Nephron (organoid): Measurements from ENCODE around the gene ADAMTSL5.
"Not testable (repeated sequence)": the region's sequence is repeated elsewhere in the genome, so short reads cannot be mapped to it uniquely, and the experiment has no call there.

Experiments
- H3K27ac Mint-ChIP-seq, 3 experiments: 2 replicates each; pipeline ENCODE4 v1.8.0; 2020; ENCODE audit warnings: mixed read lengths in 3 of 3, mild to moderate bottlenecking in 2 of 3, moderate library complexity in 1 of 3
- H3K27me3 Mint-ChIP-seq: 2 replicates; pipeline ENCODE4 v1.8.0; 2021; ENCODE audit warnings: low read depth, mild to moderate bottlenecking, moderate library complexity, mixed read lengths
- H3K36me3 Mint-ChIP-seq: 2 replicates; pipeline ENCODE4 v1.8.0; 2020; ENCODE audit warnings: low read depth, mixed read lengths
- H3K4me1 Mint-ChIP-seq: 2 replicates; pipeline ENCODE4 v1.8.0; 2020; ENCODE audit warnings: mixed read lengths
- H3K4me3 Mint-ChIP-seq, 3 experiments: 2 replicates each; pipeline ENCODE4 v1.8.0; 2020; ENCODE audit warnings: mild to moderate bottlenecking in 3 of 3, mixed read lengths in 3 of 3, moderate library complexity in 2 of 3
- H3K9me3 Mint-ChIP-seq: 2 replicates; pipeline ENCODE4 v1.8.0; 2020; ENCODE audit warnings: mixed read lengths
- TF ChIP-seq, protein P1 (sequence below), 3 experiments: fragments of 200-600 bp; sonication (generic); IDR thresholded peaks; one replicate each; pipeline ENCODE4 v1.5.0; 2021; ENCODE audit warnings: antibody characterized with exemption in 3 of 3; ENCODE audit not compliant: unreplicated experiment in 3 of 3

The ADAMTSL5 gene

DNA sequence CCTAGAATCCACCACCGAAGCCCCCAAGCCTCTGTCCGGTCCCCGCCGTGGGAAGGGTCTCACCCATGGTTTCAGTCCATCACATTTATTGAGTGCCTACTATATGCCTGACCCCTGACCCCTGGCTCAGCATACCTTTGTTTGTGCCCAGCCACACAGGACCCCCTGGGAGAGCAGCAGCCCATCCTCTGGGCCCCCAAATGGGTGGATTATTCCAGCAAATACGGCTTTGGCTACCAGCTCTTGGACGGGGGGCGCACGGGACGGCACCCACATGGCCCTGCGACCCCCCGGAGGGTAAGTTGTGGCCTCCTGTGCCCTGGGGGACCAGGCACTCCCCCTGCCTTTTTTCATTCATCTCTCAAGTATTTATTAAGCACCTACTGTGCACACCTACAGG is 18.8 kb upstream of the ADAMTSL5 start:
- H3K27ac Mint-ChIP-seq: no peak overlapping the region
- no peaks in the 10 kb centered on the region for H3K36me3 Mint-ChIP-seq
- H3K27me3 Mint-ChIP-seq: peaks cover 32% of the 10 kb centered on the region
- no peaks in the 10 kb centered on the region for H3K9me3 Mint-ChIP-seq
- H3K4me1 Mint-ChIP-seq: no peaks in the 10 kb centered on the region
- TF ChIP-seq, protein P1, sequence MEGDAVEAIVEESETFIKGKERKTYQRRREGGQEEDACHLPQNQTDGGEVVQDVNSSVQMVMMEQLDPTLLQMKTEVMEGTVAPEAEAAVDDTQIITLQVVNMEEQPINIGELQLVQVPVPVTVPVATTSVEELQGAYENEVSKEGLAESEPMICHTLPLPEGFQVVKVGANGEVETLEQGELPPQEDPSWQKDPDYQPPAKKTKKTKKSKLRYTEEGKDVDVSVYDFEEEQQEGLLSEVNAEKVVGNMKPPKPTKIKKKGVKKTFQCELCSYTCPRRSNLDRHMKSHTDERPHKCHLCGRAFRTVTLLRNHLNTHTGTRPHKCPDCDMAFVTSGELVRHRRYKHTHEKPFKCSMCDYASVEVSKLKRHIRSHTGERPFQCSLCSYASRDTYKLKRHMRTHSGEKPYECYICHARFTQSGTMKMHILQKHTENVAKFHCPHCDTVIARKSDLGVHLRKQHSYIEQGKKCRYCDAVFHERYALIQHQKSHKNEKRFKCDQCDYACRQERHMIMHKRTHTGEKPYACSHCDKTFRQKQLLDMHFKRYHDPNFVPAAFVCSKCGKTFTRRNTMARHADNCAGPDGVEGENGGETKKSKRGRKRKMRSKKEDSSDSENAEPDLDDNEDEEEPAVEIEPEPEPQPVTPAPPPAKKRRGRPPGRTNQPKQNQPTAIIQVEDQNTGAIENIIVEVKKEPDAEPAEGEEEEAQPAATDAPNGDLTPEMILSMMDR (IDR thresholded peaks at IDR 0.05; ENCODE audit: unreplicated experiment in 3 of 3): no peak
- no peak overlapping the region for H3K4me3 Mint-ChIP-seq

DNA sequence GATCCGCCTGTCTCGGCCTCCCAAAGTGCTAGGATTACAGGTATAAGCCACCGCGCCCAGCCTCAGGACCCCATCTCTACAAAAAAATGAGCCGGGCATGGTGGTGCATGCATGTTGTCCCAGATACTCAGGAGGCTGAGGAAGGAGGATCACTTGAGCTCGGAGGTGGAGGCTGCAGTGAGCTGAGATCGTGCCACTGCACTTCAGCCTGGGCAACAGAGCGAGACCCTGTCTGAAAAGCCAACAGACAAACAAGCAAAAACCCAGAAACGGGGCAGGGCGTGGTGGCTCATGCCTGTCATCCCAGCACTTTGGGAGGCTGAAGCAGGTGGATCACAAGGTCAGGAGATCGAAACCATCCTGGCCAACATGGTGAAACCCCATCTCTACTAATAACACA is 18.0 kb upstream of the ADAMTSL5 start:
- peaks cover 39% of the 10 kb centered on the region for H3K27me3 Mint-ChIP-seq
- not testable (repeated sequence) for H3K9me3 Mint-ChIP-seq, H3K4me3 Mint-ChIP-seq, H3K36me3 Mint-ChIP-seq, H3K4me1 Mint-ChIP-seq, H3K27ac Mint-ChIP-seq

DNA sequence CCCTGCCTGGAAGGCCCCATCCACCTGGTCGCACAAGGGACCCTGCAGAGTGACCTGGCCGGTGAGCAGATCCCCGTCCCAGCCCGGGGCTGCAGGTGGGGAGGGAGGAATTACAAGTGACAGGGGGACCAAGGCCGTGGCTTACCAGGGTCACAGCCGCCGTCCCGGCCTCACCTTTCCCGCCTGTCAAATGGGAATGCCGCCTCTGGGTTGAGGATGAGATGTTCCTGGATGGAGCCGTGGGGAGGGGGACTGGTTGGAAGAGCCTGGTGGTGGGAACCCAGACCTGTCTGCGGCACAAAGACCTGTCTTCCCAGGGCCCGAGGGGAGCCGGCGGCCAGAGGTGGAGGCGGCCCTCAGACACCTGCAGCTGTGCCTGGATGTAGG is 16.6 kb upstream of the ADAMTSL5 start:
- Mint-ChIP-seq H3K27ac (no peak overlapping the region), H3K27me3 (peaks cover 48% of the 10 kb centered on the region), H3K4me3 (no peak overlapping the region), H3K36me3 (no peaks in the 10 kb centered on the region), H3K9me3 (no peaks in the 10 kb centered on the region), H3K4me1 (peaks cover 6% of the 10 kb centered on the region)
- TF ChIP-seq, protein P1 (IDR thresholded peaks at IDR 0.05; ENCODE audit: unreplicated experiment in 3 of 3): no peak

DNA sequence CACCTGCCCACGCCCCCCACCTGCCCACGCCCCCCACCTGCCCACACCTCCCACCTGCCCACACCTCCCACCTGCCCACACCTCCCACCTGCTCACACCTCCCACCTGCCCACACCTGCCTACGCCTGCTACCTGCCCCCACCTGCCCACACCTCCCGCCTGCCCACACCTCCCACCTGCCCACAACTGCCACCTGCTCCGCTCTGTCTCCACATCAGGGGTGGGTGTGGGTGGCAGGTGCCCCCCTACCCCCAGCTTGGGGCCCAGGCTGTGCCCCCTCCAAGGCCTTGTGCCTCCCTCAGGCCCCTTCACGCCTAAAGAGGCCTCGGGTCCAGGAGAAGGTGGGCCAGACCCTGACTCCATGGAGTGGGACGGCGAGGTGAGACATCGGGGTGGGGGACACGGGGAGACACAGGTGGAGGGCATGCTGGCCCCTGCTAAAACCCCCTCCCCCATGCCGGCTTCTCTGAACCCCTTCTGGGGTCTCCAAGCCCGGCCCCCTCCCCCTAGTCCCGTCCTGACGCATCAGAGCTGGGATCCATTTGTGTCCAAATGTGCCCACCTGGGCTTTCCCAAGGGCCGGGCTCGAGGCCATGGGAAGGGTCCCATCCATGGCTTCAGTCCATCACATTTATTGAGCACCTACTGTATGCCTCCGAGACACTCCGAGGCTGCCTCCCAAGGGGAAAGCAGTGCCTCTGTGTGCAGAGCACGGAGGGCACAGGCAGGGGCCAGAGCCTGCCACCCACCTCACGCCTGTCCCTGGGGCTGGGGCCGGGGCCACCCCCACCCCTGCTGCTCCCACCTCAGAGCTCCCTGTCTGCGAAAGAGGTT is 16.0 kb upstream of the ADAMTSL5 start:
- Mint-ChIP-seq H3K4me3 (no peak overlapping the region), H3K27me3 (peaks cover 51% of the 10 kb centered on the region), H3K27ac (no peak overlapping the region), H3K4me1 (peaks cover 8% of the 10 kb centered on the region), H3K9me3 (no peaks in the 10 kb centered on the region), H3K36me3 (no peaks in the 10 kb centered on the region)
- TF ChIP-seq, protein P1 (IDR thresholded peaks at IDR 0.05; ENCODE audit: unreplicated experiment in 3 of 3): no peak

DNA sequence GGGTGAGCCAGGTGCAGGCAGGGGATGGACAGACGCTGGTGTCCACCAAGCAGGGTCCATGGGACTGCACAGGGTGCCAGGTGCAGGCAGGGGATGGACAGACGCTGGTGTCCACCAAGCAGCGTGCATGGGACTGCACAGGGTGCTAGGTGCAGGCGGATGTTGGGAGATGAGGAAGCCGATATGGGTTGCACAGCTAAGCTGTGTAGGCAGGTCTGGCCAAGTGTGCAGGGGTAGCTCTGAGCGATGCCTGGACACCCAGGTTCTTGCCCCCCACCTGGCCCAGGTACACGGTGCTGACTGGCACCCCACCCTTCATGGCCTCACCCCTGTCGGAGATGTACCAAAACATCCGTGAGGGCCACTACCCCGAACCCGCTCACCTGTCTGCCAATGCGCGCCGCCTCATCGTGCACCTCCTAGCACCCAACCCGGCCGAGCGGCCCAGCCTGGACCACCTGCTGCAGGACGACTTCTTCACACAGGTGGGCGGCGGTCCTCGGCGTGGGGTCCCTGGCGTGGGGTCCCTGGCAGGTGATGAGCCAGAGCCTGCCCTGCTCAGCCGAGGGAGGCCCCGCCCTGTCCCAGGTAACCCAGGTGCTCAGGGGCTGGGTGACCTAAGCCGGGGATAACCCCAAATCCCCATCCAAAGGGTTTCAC is 15.0 kb upstream of the ADAMTSL5 start:
- Mint-ChIP-seq H3K4me1 (peaks cover 8% of the 10 kb centered on the region), H3K27ac (no peak overlapping the region), H3K4me3 (no peak overlapping the region), H3K27me3 (peaks cover 59% of the 10 kb centered on the region), H3K36me3 (no peaks in the 10 kb centered on the region), H3K9me3 (no peaks in the 10 kb centered on the region)
- TF ChIP-seq, protein P1 (IDR thresholded peaks at IDR 0.05; ENCODE audit: unreplicated experiment in 3 of 3): no peak

DNA sequence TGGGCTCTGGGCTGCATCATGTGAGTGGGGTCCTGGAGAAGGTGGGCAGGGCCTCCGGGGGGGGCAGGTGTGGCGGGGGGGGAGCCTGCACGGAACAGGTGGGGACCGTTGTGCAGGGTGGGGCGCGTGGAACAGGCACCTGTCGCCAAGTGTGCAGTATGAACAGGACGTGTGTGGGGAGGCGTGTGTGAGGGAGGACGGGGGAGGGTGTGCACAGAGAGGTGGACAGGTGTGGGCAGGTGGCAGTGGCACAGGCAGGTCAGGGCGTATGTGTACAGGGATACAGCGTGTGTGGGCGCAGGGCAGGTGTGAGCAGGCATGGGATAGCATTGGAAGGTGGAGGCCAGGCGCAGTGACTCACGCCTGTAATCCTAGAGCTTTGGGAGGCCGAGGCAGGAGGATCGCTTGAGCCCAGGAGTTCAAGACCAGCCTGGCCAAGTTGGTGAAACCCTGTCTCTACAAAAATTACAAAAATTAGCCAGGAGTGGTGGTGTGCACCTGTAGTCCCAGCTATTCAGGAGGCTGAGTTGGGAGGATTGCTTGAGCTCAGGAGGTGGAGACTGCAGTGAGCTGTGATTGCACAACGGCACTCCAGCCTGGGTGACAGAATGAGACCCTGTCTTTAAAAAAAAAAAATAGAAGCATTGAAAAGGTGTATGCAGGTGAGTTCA is 14.3 kb upstream of the ADAMTSL5 start:
- Mint-ChIP-seq H3K27ac (no peak overlapping the region), H3K9me3 (no peaks in the 10 kb centered on the region), H3K36me3 (no peaks in the 10 kb centered on the region), H3K4me1 (peaks cover 9% of the 10 kb centered on the region), H3K27me3 (peaks cover 59% of the 10 kb centered on the region), H3K4me3 (no peak overlapping the region)
- TF ChIP-seq, protein P1 (IDR thresholded peaks at IDR 0.05; ENCODE audit: unreplicated experiment in 3 of 3): no peak
